Astrocyte of the cerebellum (primary cell): ENCODE measurements around the gene ZBTB38.

Source experiments
- DNase-seq: peaks from one replicate; pipeline ENCODE4 v3.0.0-alpha.2; 2011; ENCODE audit warnings: low read depth
- H3K4me3 ChIP-seq: 2 replicates; pipeline ENCODE4 v1.5.1; 2011; ENCODE audit warnings: mild to moderate bottlenecking, low read depth, low read length, moderate library complexity
- in situ Hi-C: cut with HindIII; loops from 2 replicates; pipeline ENCODE4 v1.10.0; 2017; ENCODE audit warnings: low sequenced_read_pairs
- TF ChIP-seq, protein P1 (sequence below): IDR thresholded peaks from 2 replicates; pipeline ENCODE4 v1.5.1; 2012; ENCODE audit warnings: low read length, low read depth, moderate library complexity, mild to moderate bottlenecking; ENCODE audit errors: missing control alignments

The ZBTB38 gene

DNA sequence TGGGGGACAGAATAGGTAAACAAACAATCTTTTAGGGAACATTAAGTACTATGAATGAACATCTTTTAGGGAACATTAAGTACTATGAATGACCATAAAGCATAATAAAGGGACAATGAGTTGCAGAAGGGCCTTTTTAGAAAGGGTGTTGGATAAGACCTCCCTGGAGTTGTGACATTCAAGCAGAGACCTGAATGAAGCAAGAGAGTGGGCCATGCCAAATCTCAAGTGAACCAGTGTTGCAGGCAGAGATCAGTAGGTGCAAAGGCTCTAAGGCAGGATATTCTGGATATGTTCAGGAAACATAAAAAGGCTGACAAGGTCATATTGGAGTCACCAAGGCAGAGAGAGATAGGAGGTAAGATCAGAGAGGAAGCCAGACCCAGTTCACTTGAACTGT, 29.4 kb upstream of the ZBTB38 start:
- H3K4me3 ChIP-seq = no peak overlapping the region
- TF ChIP-seq, protein P1, sequence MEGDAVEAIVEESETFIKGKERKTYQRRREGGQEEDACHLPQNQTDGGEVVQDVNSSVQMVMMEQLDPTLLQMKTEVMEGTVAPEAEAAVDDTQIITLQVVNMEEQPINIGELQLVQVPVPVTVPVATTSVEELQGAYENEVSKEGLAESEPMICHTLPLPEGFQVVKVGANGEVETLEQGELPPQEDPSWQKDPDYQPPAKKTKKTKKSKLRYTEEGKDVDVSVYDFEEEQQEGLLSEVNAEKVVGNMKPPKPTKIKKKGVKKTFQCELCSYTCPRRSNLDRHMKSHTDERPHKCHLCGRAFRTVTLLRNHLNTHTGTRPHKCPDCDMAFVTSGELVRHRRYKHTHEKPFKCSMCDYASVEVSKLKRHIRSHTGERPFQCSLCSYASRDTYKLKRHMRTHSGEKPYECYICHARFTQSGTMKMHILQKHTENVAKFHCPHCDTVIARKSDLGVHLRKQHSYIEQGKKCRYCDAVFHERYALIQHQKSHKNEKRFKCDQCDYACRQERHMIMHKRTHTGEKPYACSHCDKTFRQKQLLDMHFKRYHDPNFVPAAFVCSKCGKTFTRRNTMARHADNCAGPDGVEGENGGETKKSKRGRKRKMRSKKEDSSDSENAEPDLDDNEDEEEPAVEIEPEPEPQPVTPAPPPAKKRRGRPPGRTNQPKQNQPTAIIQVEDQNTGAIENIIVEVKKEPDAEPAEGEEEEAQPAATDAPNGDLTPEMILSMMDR = no peak
- in situ Hi-C loops = no loop called here
- DNase-seq = no peak

DNA sequence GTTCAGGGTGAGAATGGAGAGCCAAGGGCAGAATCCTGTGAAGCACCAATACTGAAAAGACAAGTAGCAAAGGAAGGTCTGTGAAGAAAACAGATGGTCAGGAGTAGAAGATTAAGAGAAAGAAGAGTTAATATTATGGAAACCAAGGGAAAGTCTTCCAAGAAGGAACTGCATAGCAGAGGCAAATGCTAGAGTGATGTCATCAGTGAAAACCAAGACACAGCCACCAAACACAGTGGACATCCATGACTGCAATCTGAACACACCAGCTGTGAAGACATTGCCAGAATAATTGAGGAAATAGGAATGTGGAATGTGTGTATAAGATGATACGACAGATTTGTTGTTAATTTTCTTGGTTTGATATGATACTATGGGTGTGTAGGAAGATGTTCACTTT, 26.8 kb upstream of the ZBTB38 start:
- no peak overlapping the region for H3K4me3 ChIP-seq
- no peak for DNase-seq
- TF ChIP-seq, protein P1 = no peak
- in situ Hi-C loops = no loop called here

DNA sequence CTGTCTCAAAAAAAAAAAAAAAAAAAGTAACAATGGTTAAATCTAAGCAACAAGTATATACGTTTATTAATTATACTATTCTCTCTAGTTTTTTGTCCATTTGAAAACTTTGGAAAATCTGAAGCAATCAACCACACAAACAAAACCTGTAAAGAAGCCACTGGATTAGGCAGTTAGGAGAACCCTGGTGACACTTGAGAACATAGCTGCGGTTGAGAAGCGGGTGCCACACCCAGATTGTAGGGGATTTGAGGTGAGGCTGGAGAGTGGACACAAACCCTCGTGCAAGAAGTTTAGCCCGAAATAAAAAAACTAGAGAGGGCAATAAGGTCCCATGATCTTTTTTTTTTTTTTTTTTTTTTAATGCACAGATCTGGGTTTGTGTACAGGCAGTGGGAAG, 25.9 kb upstream of the ZBTB38 start:
- no peak for DNase-seq
- TF ChIP-seq, protein P1 = no peak
- no peak overlapping the region for H3K4me3 ChIP-seq
- in situ Hi-C loops = no loop called here

DNA sequence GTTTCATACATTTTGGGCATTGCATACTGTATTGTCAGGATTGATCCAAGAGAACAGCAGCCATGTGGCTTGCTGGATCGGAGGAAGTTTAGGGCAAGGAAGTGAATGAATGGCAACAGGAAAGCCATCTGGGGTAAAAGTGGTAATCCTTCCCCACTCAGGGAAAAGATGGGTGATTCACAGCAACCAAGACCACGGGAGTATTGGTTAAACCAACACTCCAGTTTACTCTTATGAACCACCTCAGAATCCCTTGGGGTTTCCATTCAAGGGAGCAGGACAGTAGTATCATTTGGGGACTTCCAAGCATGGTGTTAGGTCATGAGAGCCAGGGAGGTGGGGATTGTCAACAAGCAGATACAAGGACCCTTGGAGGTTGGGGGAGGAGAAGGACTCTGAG, 25.2 kb upstream of the ZBTB38 start:
- in situ Hi-C loops = no loop called here
- no peak overlapping the region for H3K4me3 ChIP-seq
- no peak for DNase-seq
- TF ChIP-seq, protein P1 = no peak

DNA sequence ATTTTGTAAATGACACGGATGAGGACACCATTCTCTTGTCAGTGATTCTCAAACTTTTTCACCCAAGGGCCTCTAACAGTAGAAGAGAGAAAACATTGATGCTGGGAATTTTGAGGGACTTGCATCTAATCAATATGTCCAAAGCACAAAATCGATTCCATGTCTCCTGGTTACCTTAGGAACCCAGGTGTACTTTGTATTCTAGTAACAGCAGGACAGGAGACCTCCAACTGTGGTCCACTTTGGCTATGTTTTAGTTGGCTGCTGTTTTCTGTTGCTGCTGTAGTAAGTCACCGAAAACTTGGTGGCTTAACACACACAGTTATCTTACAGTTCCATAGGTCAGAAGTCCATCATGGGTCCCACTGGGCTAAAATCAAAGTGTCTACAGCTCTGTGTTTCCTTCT, 24.4 kb upstream of the ZBTB38 start:
- TF ChIP-seq, protein P1 = no peak
- H3K4me3 ChIP-seq = no peak overlapping the region
- in situ Hi-C loops = no loop called here
- DNase-seq = no peak

DNA sequence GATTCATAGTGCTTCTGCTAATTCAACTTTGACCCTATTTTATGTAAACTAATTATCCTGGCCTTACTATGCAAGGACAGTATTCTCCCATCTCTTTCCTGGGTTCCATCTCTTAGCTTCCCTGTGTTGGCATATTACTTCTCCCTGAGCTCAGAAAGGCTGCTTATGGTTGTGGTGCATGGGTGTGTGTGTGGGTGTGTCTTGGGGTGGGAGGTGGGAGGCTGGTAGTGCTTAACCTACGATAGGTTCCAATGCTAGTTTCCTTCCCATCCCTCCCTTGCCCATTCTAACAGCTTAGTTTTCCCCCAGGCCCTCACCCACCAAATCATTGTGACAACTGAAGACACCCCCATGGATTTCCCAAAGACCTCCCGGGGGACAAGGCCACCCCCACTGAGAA, 22.8 kb upstream of the ZBTB38 start:
- TF ChIP-seq, protein P1 = no peak
- in situ Hi-C loops = no loop called here
- H3K4me3 ChIP-seq = no peak overlapping the region
- no peak for DNase-seq

DNA sequence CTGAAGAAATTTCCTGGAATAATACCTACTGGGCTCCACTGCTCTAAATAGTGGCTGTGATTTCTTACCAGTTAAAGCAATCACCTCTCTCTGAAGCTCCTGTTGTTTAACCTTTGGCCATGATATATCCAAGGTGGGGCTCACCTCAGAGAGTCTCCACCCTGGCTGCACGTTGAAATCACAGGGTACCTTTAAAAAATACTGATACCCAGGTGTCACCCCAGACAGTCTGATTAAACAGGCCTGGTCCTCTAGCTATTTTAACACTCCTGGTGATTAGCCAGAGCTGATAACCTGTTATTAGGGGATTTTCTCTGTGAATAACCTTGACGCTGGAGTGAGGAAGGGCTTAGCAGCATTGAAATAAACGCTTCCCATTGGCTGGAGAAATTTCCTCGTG, 22.3 kb upstream of the ZBTB38 start:
- no peak for DNase-seq
- no peak overlapping the region for H3K4me3 ChIP-seq
- in situ Hi-C loops = no loop called here
- TF ChIP-seq, protein P1 = no peak
